Testis (tissue), 2 donors: ENCODE measurements around the gene MAML3.

Experiments used
- POLR2A ChIP-seq: fragments of 450-650 bp; IDR thresholded peaks from one replicate; pipeline ENCODE4 v1.6.1; 2017; ENCODE audit warnings: antibody characterized with exemption, mild to moderate bottlenecking, moderate library complexity
- TF ChIP-seq, protein P1 (sequence below), 3 experiments: fragments of 450-650 bp in 2 of 3; fragments of 200-600 bp in 1 of 3; sonication (generic) in 1 of 3; IDR thresholded peaks; one replicate each; pipeline ENCODE4 v1.5.1; 2016 to 2019; ENCODE audit warnings: antibody characterized with exemption in 3 of 3, mild to moderate bottlenecking in 2 of 3, moderate library complexity in 1 of 3

DNA sequence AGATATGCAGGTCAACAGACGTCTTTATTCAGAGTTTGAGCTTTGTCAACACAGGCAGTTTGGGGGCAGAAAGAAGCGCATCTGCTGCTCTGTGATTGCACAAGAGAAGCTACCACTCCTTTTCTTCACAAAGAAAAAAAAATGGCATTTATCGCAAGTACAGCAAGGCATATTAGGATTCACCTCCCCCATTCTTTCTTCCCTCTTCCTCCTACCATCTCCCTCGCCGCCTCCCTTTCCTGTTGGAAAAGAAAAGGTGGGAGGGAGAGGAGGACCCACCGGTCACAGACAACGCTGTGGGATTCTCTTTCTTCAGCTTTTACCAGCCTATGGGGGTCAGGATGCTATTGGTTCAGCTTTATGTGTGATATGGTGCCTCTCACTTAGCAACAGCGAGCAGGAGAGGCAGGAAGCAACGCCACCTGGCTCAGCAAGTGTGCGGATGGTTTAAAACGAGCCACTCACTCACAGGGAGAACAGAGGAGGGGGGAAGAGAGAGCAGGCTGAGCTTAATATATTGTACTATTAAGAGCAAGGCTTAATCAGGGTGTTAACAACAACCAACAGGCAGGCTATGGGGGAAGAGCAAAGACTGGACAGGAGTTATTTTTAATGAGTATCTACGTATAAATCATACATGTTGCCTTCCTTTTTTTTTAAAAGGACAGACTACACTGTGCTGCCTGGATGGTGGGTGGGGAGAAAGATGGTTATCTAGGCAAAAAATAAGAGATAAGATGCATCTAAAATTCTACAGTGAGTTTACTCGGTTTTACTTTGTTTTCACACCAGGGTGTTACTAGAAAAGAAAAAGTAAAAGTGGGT lies 104.7 kb downstream of the MAML3 start:
- TF ChIP-seq, protein P1, sequence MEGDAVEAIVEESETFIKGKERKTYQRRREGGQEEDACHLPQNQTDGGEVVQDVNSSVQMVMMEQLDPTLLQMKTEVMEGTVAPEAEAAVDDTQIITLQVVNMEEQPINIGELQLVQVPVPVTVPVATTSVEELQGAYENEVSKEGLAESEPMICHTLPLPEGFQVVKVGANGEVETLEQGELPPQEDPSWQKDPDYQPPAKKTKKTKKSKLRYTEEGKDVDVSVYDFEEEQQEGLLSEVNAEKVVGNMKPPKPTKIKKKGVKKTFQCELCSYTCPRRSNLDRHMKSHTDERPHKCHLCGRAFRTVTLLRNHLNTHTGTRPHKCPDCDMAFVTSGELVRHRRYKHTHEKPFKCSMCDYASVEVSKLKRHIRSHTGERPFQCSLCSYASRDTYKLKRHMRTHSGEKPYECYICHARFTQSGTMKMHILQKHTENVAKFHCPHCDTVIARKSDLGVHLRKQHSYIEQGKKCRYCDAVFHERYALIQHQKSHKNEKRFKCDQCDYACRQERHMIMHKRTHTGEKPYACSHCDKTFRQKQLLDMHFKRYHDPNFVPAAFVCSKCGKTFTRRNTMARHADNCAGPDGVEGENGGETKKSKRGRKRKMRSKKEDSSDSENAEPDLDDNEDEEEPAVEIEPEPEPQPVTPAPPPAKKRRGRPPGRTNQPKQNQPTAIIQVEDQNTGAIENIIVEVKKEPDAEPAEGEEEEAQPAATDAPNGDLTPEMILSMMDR (IDR thresholded peaks at IDR 0.05): no peak
- TF ChIP-seq POLR2A: no peak
